ENCODE measurements around the gene GMEB2.
"Not testable (repeated sequence)": the region's sequence is repeated elsewhere in the genome, so short reads cannot be mapped to it uniquely, and the experiment has no call there.

The GMEB2 gene

GRCh38 chr20:63563225-63563935 lies 63.5 kb downstream of the GMEB2 start:
- no peak for DNase-seq (ENCODE audit: low read depth)
- TF ChIP-seq CTCF (IDR thresholded peaks at IDR 0.05; ENCODE audit: low read depth, low read length, missing control alignments): no peak
- H3K4me3 ChIP-seq (ENCODE audit: low read depth, low read length): no peak overlapping the region

GRCh38 chr20:63562461-63563224 lies 64.3 kb downstream of the GMEB2 start:
- TF ChIP-seq CTCF (IDR thresholded peaks at IDR 0.05; ENCODE audit: low read depth, low read length, missing control alignments): no peak
- DNase-seq (ENCODE audit: low read depth): no peak
- no peak overlapping the region for H3K4me3 ChIP-seq (ENCODE audit: low read depth, low read length)

- TF ChIP-seq CTCF (IDR thresholded peaks at IDR 0.05; ENCODE audit: low read depth, low read length, missing control alignments): no peak
- DNase-seq (ENCODE audit: low read depth): no peak
- H3K4me3 ChIP-seq (ENCODE audit: low read depth, low read length): no peak overlapping the region
These were observed 65.1 kb downstream of the GMEB2 start for GRCh38 chr20:63561624-63562396.

- TF ChIP-seq CTCF (IDR thresholded peaks at IDR 0.05; ENCODE audit: low read depth, low read length, missing control alignments): no peak
- no peak for DNase-seq (ENCODE audit: low read depth)
These were observed 65.9 kb downstream of the GMEB2 start for GRCh38 chr20:63560856-63561609.

GRCh38 chr20:63560333-63560805 lies 66.5 kb downstream of the GMEB2 start:
- TF ChIP-seq CTCF (IDR thresholded peaks at IDR 0.05; ENCODE audit: low read depth, low read length, missing control alignments): no peak
- no peak overlapping the region for H3K4me3 ChIP-seq (ENCODE audit: low read depth, low read length)
- DNase-seq (ENCODE audit: low read depth): no peak

More at GRCh38 chr20:63560856-63561609, 65.9 kb downstream of the GMEB2 start:
- H3K4me3 ChIP-seq (ENCODE audit: low read depth, low read length): no peak overlapping the region

GRCh38 chr20:63559485-63560332 lies 67.2 kb downstream of the GMEB2 start:
- not testable (repeated sequence) for H3K4me3 ChIP-seq (ENCODE audit: low read depth, low read length); DNase-seq (ENCODE audit: low read depth)
